MCF 10A (cell line): ENCODE results near the gene PIK3R5. TPM values are rescaled to one million over a fixed set of nuclear protein-coding genes. Genes with fewer than 3 reads are reported as not detected.

Source experiments
- BruUV-seq: library from RNA; stranded (reverse); fragments of 400-500 nt; replicated peaks from 2 replicates; lab custom pipeline; 2021; lab: Mats Ljungman, UMichigan
- CTCF ChIA-PET: fragments of 300-600 bp; sonication (Branson Sonifier 250); formaldehyde crosslinking; extraction: SDS; loops from one replicate; lab custom pipeline; 2021; ENCODE audit warnings: antibody characterized with exemption, inconsistent platforms; lab: Yijun Ruan, JAX
- POLR2A ChIA-PET: fragments of 300-600, 350-650 bp; sonication (Branson Sonifier 250); formaldehyde crosslinking; extraction: SDS; loops from one replicate; lab custom pipeline; 2020; ENCODE audit warnings: antibody characterized with exemption, inconsistent platforms; lab: Yijun Ruan, JAX
- DNase-seq: peaks from one replicate; pipeline ENCODE4 v3.0.0-alpha.2; 2018; ENCODE audit not compliant: unreplicated experiment
- H3K27ac Mint-ChIP-seq: one replicate; pipeline ENCODE4 v1.8.0; 2022; ENCODE audit warnings: mild to moderate bottlenecking, low read depth, mixed read lengths; ENCODE audit not compliant: unreplicated experiment
- H3K27me3 Mint-ChIP-seq: one replicate; pipeline ENCODE4 v1.8.0; 2022; ENCODE audit warnings: mixed read lengths; ENCODE audit not compliant: insufficient read depth, unreplicated experiment
- H3K36me3 Mint-ChIP-seq: one replicate; pipeline ENCODE4 v1.8.0; 2022; ENCODE audit warnings: mild to moderate bottlenecking, moderate library complexity, mixed read lengths; ENCODE audit not compliant: insufficient read depth, unreplicated experiment
- H3K4me1 Mint-ChIP-seq: one replicate; pipeline ENCODE4 v1.8.0; 2022; ENCODE audit warnings: mixed read lengths; ENCODE audit not compliant: insufficient read depth, unreplicated experiment
- H3K4me3 Mint-ChIP-seq: one replicate; pipeline ENCODE4 v1.8.0; 2022; ENCODE audit warnings: mild to moderate bottlenecking, moderate library complexity, mixed read lengths; ENCODE audit not compliant: unreplicated experiment
- H3K9me3 Mint-ChIP-seq: one replicate; pipeline ENCODE4 v1.8.0; 2022; ENCODE audit warnings: mixed read lengths; ENCODE audit not compliant: unreplicated experiment
- intact Hi-C: fragments of 100-400 bp; cut with micrococcal nuclease; formaldehyde crosslinking; loops from 2 replicates; pipeline ENCODE4 v1.14.1; 2022
- total RNA-seq: library from RNA; stranded (reverse); gene quantifications from 2 replicates; pipeline ENCODE4 v1.2.3, GENCODE V29; 2022
- TF ChIP-seq, protein P1 (sequence below): fragments of 200-600 bp; IDR thresholded peaks from one replicate; pipeline ENCODE4 v1.8.0; 2022; ENCODE audit warnings: antibody characterized with exemption, mild to moderate bottlenecking; ENCODE audit not compliant: unreplicated experiment

The PIK3R5 gene
- total RNA-seq, 1 experiment from 2014 or later = not detected

DNA sequence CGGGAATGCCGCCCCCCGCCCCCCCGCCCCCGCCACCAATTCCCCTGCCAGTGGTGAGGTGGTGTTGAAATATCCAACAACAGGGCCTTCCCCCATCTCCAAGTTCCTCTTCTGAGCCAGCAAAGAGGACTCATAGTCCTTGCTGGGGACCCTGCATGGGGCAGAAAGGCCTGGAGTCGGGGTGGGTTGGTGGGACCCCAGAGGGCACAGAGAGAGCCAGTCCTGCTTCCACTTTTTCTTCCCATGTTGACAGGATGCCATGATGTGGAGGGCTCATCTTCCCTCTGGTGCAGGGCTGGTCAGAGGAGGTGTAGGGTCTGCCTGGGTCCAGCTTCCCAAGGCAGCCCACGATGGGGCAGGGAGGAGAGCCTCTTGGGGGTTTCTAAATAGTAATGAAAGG, 49.0 kb downstream of the PIK3R5 start:
- Mint-ChIP-seq H3K27ac (no peak overlapping the region), H3K36me3 (peaks cover 10% of the 10 kb centered on the region), H3K27me3 (no peaks in the 10 kb centered on the region), H3K4me3 (no peak overlapping the region), H3K9me3 (peaks cover 16% of the 10 kb centered on the region), H3K4me1 (no peaks in the 10 kb centered on the region)
- TF ChIP-seq, protein P1, sequence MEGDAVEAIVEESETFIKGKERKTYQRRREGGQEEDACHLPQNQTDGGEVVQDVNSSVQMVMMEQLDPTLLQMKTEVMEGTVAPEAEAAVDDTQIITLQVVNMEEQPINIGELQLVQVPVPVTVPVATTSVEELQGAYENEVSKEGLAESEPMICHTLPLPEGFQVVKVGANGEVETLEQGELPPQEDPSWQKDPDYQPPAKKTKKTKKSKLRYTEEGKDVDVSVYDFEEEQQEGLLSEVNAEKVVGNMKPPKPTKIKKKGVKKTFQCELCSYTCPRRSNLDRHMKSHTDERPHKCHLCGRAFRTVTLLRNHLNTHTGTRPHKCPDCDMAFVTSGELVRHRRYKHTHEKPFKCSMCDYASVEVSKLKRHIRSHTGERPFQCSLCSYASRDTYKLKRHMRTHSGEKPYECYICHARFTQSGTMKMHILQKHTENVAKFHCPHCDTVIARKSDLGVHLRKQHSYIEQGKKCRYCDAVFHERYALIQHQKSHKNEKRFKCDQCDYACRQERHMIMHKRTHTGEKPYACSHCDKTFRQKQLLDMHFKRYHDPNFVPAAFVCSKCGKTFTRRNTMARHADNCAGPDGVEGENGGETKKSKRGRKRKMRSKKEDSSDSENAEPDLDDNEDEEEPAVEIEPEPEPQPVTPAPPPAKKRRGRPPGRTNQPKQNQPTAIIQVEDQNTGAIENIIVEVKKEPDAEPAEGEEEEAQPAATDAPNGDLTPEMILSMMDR = no peak
- ChIA-PET POLR2A (no interaction called here), CTCF (no interaction called here)
- intact Hi-C loops = no loop called here
- no peak for DNase-seq
- BruUV-seq = no TSS peak

DNA sequence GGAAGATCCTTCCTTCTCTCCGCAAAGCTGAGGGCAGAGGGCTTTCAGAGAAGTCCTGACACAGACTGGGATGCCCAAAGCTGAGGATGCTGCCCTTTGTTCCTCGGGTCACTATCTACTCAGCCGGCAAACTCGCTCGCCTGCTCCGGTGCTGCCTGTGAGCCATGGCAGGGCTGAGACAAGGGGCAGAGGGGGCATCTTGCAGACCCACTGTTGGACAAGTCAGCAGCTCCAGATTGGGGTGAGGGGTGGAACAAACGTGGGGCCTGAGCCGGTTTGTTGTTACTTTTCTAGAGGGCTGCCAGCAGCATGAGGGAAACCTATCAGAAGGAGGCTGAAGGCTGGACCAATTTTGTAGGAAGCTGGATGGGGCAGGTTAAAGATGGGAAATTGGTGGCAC, 51.0 kb downstream of the PIK3R5 start:
- H3K36me3 Mint-ChIP-seq = peaks cover 13% of the 10 kb centered on the region
- no peak overlapping the region for H3K27ac Mint-ChIP-seq
- H3K9me3 Mint-ChIP-seq = peaks cover 16% of the 10 kb centered on the region
- BruUV-seq = no TSS peak
- ChIA-PET POLR2A (no interaction called here), CTCF (interaction anchor here (1.2 to 3.1 kb wide), 2 partner anchors 19 to 84 kb away, joined by 4 to 10 read pairs; no protein-coding TSS in a partner anchor)
- TF ChIP-seq, protein P1 = no peak
- H3K4me1 Mint-ChIP-seq = no peaks in the 10 kb centered on the region
- H3K27me3 Mint-ChIP-seq = no peaks in the 10 kb centered on the region
- no peak for DNase-seq
- intact Hi-C loops = no loop called here
- H3K4me3 Mint-ChIP-seq = no peak overlapping the region

DNA sequence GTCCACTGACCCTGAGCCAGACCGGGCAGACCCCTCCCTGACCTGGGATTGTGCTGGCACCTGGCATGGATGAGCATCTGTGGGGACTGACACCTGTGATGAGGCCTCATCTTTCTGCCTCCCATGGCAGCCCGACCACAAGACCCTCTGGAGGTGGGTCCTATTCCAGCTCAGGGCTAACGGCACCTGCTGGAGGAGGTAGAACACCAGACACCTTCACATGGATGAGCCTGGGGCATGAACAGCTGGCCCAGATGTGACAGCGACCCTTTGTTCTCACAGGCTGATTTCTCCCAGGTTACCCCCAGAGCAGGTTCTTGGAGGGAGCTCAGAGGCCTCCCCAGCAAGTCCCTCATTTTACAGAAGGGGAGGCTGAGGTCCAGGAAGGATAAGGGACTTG, 51.6 kb downstream of the PIK3R5 start:
- Mint-ChIP-seq H3K27ac (no peak overlapping the region), H3K4me3 (no peak overlapping the region), H3K9me3 (peaks cover 12% of the 10 kb centered on the region), H3K36me3 (peaks cover 13% of the 10 kb centered on the region), H3K4me1 (no peaks in the 10 kb centered on the region), H3K27me3 (no peaks in the 10 kb centered on the region)
- no peak for DNase-seq
- intact Hi-C loops = no loop called here
- TF ChIP-seq, protein P1 = no peak
- CTCF ChIA-PET = interaction anchor here (1.2 to 3.1 kb wide), 2 partner anchors 19 to 84 kb away, joined by 4 to 10 read pairs; no protein-coding TSS in a partner anchor
- POLR2A ChIA-PET = no interaction called here
- no TSS peak for BruUV-seq

DNA sequence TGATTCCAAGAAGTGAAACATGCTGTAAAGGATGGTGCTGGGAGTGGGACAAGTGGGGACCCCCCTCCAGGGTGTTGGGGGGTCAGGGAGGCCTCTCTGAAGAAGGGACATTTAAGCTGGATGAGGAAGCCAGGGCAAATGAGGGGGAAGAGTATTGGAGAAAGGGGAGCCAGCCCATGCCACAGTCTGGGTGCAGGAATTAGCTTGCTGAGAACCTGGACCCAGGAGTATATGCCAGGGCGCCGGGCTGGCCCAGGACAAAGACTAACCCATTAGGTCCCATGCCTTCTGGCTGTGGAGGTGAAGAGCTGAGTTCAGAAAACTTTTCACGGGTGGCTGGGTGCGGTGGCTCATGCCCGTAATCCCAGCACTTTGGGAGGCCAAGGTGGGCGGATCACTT, 52.4 kb downstream of the PIK3R5 start:
- POLR2A ChIA-PET = no interaction called here
- CTCF ChIA-PET = interaction anchor here (0.6 to 3.1 kb wide), 3 partner anchors 18 to 126 kb away, joined by 3 to 10 read pairs (median 4); no protein-coding TSS in a partner anchor
- no TSS peak for BruUV-seq
- peaks cover 13% of the 10 kb centered on the region for H3K36me3 Mint-ChIP-seq
- intact Hi-C loops = no loop called here
- H3K27me3 Mint-ChIP-seq = no peaks in the 10 kb centered on the region
- no peak overlapping the region for H3K27ac Mint-ChIP-seq
- TF ChIP-seq, protein P1 = no peak
- DNase-seq = no peak
- H3K9me3 Mint-ChIP-seq = peaks cover 8% of the 10 kb centered on the region
- H3K4me1 Mint-ChIP-seq = no peaks in the 10 kb centered on the region
- H3K4me3 Mint-ChIP-seq = no peak overlapping the region
